Muscle of leg (tissue), 11 donors: Measurements from ENCODE around the gene MYORG. TPM values are rescaled to one million over a fixed set of nuclear protein-coding genes. Genes with fewer than 3 reads are reported as not detected.
"Not testable (repeated sequence)": the region's sequence is repeated elsewhere in the genome, so short reads cannot be mapped to it uniquely, and the experiment has no call there.

Experiments used
- DNase-seq: peaks from one replicate; pipeline ENCODE4 v3.0.0; 2013
- H3K27ac ChIP-seq: one replicate; pipeline ENCODE4 v1.5.1; 2013; ENCODE audit warnings: mild to moderate bottlenecking, low read length, control low read depth
- H3K27me3 ChIP-seq: one replicate; pipeline ENCODE4 v1.6.1; 2013; ENCODE audit warnings: low read length; ENCODE audit not compliant: control insufficient read depth, insufficient read depth
- H3K36me3 ChIP-seq: one replicate; pipeline ENCODE4 v1.6.1; 2013; ENCODE audit warnings: low read length; ENCODE audit not compliant: control insufficient read depth, insufficient read depth
- H3K4me1 ChIP-seq: one replicate; pipeline ENCODE4 v1.6.1; 2013; ENCODE audit warnings: low read length; ENCODE audit not compliant: control insufficient read depth, insufficient read depth
- H3K4me3 ChIP-seq: one replicate; pipeline ENCODE4 v1.5.1; 2013; ENCODE audit warnings: low read length, control low read depth
- H3K9me3 ChIP-seq: replicated peaks from 2 replicates; pipeline ENCODE4 v1.6.1; 2013; ENCODE audit warnings: low read depth, low read length; ENCODE audit not compliant: control insufficient read depth
- WGBS: methylation state at CpG from one replicate; pipeline ENCODE4 v1.1.5; 2013; ENCODE audit warnings: missing lambda C conversion rate; ENCODE audit not compliant: insufficient coverage; 5-methylcytosine and 5-hydroxymethylcytosine counted together
- polyA plus RNA-seq, 8 donors: library from polyadenylated mRNA; unstranded; fragments of 120-200 nt; gene quantifications; one replicate each; pipeline versions ENCODE4 v1.2.1 to v1.2.3, GENCODE V29; 2013; ENCODE audit warnings: inconsistent platforms in 1 of 8, low replicate concordance in 1 of 8; ENCODE audit not compliant: insufficient read length in 8 of 8, insufficient read depth in 1 of 8
- total RNA-seq: library from RNA; stranded (reverse); fragments of 120-200 nt; gene quantifications from one replicate; pipeline ENCODE4 v1.2.4, GENCODE V29; 2013

The MYORG gene
- total and polyA plus RNA-seq, 9 donors, result 8.1 to 20.3 (median 15.9) TPM

DNA sequence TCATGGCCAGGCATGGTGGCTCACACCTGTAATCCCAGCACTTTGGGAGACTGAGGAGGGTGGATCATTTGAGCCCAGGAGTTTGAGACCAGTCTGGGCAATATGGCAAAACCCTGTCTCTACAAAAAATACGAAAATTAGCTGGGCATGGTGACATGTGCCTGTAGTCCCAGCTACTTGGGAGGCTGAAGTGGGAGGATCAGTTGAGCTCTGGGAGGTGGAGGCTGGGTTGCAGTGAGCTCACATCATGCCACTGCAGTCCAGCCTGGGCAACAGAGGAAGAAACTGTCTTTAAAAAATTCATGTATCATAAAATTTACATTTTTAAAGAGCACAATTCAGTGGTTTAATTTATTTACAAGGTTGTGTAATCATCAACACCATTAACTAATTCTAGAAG lies 23.7 kb downstream of the MYORG start:
- DNase-seq, H3K36me3 ChIP-seq, H3K27me3 ChIP-seq, H3K4me3 ChIP-seq, H3K4me1 ChIP-seq, H3K27ac ChIP-seq, H3K9me3 ChIP-seq: not testable (repeated sequence)
- WGBS, result 80% methylated on average over 1 of the region's 1 CpG

DNA sequence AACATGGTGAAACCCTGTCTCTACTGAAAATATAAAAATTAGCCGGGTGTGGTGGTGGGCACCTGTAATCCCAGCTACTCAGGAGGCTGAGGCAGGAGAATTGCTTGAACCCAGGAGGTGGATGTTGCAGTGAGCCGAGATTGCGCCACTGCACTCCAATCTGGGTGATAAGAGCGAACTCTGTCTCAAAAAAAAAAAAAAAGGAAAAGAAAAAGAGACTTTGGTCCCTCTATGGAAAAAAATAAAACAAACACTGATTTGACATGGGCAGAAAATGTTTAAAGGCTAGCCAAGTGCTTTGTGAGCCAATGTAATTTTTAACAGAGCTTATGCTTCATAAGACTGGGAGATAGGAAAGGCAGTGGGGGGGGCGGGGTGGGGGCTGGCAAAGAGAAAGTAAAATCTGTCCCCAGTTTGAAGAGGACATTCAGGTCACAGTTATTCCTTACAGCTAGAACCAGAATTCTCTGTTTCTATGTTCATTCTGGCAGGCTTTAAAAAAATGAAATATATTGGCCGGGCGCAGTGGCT lies 24.5 kb downstream of the MYORG start:
- not testable (repeated sequence) for H3K9me3 ChIP-seq, H3K4me3 ChIP-seq, H3K27ac ChIP-seq, H3K36me3 ChIP-seq, H3K27me3 ChIP-seq, DNase-seq, H3K4me1 ChIP-seq
- WGBS, result 80% methylated on average over 3 of the region's 7 CpGs

DNA sequence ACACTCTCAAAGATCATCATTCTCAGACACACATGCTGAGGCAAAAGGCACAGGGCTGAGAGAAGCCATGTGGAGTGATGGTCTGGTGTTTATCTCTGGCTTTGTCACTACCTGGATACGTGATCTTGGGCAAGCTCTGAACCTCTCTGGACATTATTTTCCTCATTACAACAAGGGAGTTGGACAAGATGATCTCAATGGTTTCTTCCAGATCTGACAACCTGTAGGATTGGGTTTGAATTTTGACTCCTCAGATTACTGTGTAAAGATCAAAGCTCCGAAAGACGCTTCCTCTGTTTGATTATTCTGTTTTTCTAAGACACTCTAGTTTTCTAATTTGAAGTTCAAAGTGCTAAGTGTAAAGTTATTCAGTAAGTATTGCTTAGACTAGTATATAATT lies 27.4 kb downstream of the MYORG start:
- H3K4me3 ChIP-seq, result no peak overlapping the region
- no peaks in the 10 kb centered on the region for H3K27me3 ChIP-seq
- H3K4me1 ChIP-seq, result peaks cover 8% of the 10 kb centered on the region
- no peak for DNase-seq
- peaks cover 5% of the 10 kb centered on the region for H3K36me3 ChIP-seq
- no peaks in the 10 kb centered on the region for H3K9me3 ChIP-seq
- WGBS, result no CpG with 5 or more reads among the region's 3 CpGs
- no peak overlapping the region for H3K27ac ChIP-seq

DNA sequence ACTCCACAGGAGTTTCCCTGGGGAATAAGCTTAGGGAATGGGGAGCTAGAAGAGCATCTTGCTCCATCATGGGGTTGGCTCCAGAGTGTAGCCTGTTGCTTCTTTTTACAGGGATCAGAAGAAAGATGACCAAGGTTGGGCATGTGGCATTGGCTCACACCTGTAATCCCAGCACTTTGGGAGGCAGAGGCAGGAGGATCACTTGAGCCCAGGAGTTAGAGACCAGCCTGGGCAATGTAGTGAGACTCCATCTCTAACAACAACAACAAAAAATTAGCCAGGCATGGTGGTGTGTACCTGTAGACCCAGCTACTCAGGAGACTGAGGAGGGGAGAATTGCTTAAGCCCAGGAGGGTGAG lies 28.9 kb downstream of the MYORG start:
- DNase-seq, result no peak
- H3K27me3 ChIP-seq, result no peaks in the 10 kb centered on the region

DNA sequence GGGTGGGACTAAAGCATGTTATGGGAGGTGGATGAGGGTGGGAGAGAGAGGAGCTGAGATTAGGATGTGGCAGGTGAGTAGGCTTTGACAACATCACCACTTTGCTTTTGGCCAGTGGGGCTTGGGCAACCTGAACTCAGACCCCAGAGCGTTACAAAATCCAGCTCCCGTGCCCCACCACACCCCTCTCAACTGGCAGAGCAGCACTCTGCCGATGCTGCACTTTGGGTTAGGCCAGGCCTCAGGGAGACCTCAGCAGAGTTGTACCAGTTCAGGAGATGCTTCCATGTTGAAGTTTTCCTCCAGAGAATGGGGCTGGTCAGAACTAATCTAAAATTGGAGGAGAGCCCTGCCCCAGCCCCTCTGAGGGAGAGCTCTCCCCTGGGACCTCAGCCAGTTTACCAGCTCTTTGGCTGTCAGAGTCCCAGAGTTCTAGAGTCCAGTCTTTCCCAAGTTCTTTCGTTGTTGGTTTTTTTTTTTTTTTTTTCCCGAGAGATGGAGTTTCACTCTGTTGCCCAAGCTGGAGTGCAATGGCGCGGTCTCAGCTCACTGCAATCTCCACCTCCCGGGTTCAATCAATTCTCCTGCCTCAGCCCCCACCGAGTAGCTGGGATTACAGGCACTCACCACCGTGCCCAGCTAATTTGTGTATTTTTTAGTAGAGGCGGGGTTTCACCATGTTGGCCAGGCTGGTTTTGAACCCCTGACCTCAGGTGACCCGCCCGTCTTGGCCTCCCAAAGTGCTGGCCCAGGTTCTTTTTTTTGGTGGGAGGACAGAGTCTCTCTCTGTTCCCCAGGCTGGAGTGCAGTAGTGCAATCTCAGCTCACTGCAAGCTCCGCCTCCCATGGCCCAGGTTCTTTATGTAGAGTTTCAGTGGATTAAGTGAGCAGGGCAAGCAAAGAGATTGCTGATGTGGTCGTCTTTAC lies 29.6 kb downstream of the MYORG start:
- no peak overlapping the region for H3K27ac ChIP-seq
- peaks cover 23% of the 10 kb centered on the region for H3K36me3 ChIP-seq
- no peak for DNase-seq
- WGBS, result 84% methylated on average over 8 of the region's 15 CpGs
- peaks cover 20% of the 10 kb centered on the region for H3K4me1 ChIP-seq
- H3K4me3 ChIP-seq, result no peak overlapping the region
- H3K9me3 ChIP-seq, result no peaks in the 10 kb centered on the region
- H3K27me3 ChIP-seq, result no peaks in the 10 kb centered on the region

More for the DNA sequence above, 28.9 kb downstream of the MYORG start:
- H3K27ac ChIP-seq, result no peak overlapping the region
- H3K4me1 ChIP-seq, result peaks cover 15% of the 10 kb centered on the region
- H3K4me3 ChIP-seq, result no peak overlapping the region
- no peaks in the 10 kb centered on the region for H3K9me3 ChIP-seq
- peaks cover 19% of the 10 kb centered on the region for H3K36me3 ChIP-seq

DNA sequence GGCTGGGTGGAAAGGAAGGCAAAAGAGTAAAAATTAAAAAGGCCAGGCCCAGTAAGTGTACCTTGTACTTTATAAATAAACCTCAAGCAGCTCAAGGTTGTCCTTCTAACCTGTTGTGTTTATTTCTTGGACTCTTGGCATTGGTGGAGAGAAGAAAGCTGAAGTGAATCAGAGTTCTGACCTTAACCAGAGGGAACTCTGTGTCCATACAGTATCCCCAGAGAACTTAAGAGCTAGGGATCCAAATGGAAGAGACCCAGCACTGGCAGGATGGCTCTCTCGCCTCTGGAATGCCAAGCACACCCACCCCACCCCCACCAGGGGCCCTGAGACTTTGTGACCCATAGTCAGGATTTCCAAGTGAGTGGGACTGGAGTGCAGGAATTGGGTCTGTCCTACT lies 33.1 kb downstream of the MYORG start:
- no peak for DNase-seq
- no peaks in the 10 kb centered on the region for H3K27me3 ChIP-seq
- peaks cover 28% of the 10 kb centered on the region for H3K4me1 ChIP-seq
- no peaks in the 10 kb centered on the region for H3K9me3 ChIP-seq
- H3K36me3 ChIP-seq, result peaks cover 51% of the 10 kb centered on the region
- H3K27ac ChIP-seq, result peak overlapping the region; percentile 56
- no CpG with 5 or more reads among the region's 1 CpG for WGBS
- H3K4me3 ChIP-seq, result no peak overlapping the region

DNA sequence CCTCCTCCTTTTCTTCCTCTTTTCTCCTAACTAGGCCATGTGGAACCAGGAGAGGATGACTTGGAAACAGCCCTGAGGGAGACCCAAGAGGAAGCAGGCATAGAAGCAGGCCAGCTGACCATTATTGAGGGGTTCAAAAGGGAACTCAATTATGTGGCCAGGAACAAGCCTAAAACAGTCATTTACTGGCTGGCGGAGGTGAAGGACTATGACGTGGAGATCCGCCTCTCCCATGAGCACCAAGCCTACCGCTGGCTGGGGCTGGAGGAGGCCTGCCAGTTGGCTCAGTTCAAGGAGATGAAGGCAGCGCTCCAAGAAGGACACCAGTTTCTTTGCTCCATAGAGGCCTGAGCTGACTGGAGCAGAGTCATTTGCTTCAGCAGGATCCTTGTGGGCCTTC lies 33.6 kb downstream of the MYORG start:
- Histone ChIP-seq H3K4me3 (no peak overlapping the region), H3K27ac (peak overlapping the region; percentile 56), H3K36me3 (peaks cover 53% of the 10 kb centered on the region), H3K4me1 (peaks cover 28% of the 10 kb centered on the region), H3K9me3 (no peaks in the 10 kb centered on the region), H3K27me3 (no peaks in the 10 kb centered on the region)
- 34% methylated on average over 5 of the region's 5 CpGs for WGBS
- DNase-seq, result peak; percentile 96

DNA sequence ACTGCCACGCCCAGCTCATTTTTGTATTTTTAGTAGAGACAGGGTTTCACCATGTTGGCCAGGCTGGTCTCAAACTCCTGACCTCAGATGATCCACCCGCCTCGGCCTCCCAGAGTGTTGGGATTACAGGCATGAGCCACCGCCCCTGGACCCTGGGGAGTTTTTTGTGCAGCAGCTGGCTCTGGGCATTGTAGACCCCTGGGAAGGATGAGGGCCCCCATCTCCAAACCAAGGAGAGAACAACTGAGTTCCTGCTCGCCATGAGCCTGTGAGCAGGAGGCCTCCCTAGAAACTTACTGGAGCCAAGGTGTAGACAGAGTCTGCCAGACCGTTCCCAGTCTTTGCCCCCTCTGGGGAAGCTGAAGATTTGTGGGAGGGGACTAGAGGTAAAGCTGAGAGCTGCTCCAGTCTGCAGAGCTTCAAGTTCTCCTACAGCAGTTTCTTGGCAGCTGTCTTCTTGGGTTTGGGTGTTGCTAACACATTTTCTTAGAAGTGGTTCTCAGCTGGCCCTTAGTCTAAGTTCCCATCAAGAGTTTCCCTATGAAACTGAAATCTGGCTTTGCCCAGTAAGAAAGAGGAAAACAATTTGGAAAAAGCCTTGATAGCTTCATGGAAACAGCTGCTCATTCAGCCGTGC lies 34.9 kb downstream of the MYORG start:
- DNase-seq, result peak; percentile 85
- H3K9me3 ChIP-seq, result no peaks in the 10 kb centered on the region
- no peaks in the 10 kb centered on the region for H3K27me3 ChIP-seq
- no peak overlapping the region for H3K4me3 ChIP-seq
- peaks cover 53% of the 10 kb centered on the region for H3K36me3 ChIP-seq
- peaks cover 28% of the 10 kb centered on the region for H3K4me1 ChIP-seq
- 56% methylated on average over 3 of the region's 7 CpGs for WGBS
- peak overlapping the region; percentile 56 for H3K27ac ChIP-seq

DNA sequence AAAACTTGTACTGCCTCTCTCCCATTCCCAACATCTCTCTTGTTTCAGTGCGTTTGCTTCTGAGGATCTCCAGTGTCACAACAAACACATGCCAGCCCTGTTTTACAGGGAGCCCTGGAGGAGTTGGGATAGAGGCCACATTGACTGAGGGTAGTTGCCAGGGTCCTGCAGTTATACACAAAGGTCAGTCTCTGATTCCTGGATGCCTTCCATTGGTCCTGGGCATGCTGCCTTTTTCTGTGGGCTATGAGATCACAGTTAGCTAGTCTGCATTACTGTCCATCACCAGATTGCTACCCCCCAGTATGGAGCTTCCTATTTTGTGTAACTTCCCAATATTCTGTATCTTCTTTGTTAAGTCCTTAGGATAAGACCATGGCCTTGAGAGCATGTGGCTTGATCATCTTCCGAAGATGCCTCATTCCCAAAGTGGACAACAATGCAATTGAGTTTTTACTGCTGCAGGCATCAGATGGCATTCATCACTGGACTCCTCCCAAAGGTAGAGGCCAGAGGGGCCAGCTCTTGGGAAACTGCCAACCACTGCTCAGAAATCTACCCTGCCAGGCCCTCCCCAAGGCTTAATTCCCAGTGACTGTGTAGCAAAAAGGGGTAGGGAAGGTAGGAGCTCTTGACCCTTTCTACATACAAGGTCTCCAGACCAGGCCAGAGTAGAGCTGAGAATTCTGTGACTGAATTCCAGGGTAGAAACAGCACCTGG lies 37.9 kb downstream of the MYORG start:
- Histone ChIP-seq H3K27me3 (no peaks in the 10 kb centered on the region), H3K4me3 (no peak overlapping the region), H3K4me1 (peaks cover 32% of the 10 kb centered on the region), H3K9me3 (no peaks in the 10 kb centered on the region), H3K36me3 (peaks cover 53% of the 10 kb centered on the region), H3K27ac (no peak overlapping the region)
- DNase-seq, result no peak
- 92% methylated on average over 1 of the region's 2 CpGs for WGBS

DNA sequence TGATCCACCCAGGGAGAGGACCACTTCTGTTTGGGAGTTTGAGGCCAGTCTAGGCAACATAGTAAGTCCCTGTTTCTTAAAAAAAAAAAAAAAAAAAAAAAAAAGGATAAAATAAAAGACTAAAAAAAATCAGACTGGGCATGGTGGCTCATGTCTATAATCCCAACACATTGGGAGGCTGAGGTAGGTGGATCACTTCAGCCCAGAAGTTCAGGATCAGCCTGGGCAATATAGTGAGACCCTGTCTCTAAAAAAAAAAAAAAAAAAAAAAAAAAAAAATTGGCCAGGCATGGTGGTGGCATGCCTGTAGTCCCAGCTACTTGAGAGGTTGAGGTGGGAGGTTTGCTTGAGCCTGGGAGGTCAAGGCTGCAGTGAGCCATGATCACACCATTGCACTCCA lies 38.6 kb downstream of the MYORG start:
- not testable (repeated sequence) for H3K9me3 ChIP-seq, H3K4me3 ChIP-seq, H3K27ac ChIP-seq, DNase-seq, H3K27me3 ChIP-seq
- peaks cover 45% of the 10 kb centered on the region for H3K36me3 ChIP-seq
- H3K4me1 ChIP-seq, result peaks cover 26% of the 10 kb centered on the region
